PC-9 (cell line): ENCODE results near the gene ALK. TPM values are rescaled to one million over a fixed set of nuclear protein-coding genes. Genes with fewer than 3 reads are reported as not detected.

Source experiments
- BruUV-seq: library from RNA; stranded (reverse); fragments of 400-500 nt; replicated peaks from 2 replicates; lab custom pipeline; 2021; lab: Mats Ljungman, UMichigan
- CTCF ChIA-PET: fragments of 300-600 bp; sonication (Branson Sonifier 250); formaldehyde crosslinking; loops from one replicate; lab custom pipeline; 2022; ENCODE audit warnings: antibody characterized with exemption; lab: Charles Lee
- POLR2A ChIA-PET: fragments of 300-600 bp; sonication (Branson Sonifier 250); formaldehyde crosslinking; loops from one replicate; lab custom pipeline; 2022; ENCODE audit warnings: antibody characterized with exemption; ENCODE audit not compliant: unreplicated experiment; lab: Charles Lee
- DNase-seq, 2 experiments: peaks; one replicate each; pipeline versions ENCODE4 v3.0.0 to v3.0.0-alpha.2; 2015 to 2022; ENCODE audit warnings: mixed read lengths in 1 of 2
- H2AFZ ChIP-seq: fragments of 200-600 bp; sonication (generic); 2 replicates; pipeline ENCODE4 v1.8.1; 2017; ENCODE audit warnings: antibody characterized with exemption
- H3F3A ChIP-seq: fragments of 200-600 bp; sonication (generic); 2 replicates; pipeline ENCODE4 v1.8.1; 2017; ENCODE audit warnings: antibody characterized with exemption, mild to moderate bottlenecking, low read depth; ENCODE audit not compliant: insufficient read depth
- H3K27ac ChIP-seq: fragments of 200-600 bp; sonication (generic); 2 replicates; pipeline ENCODE4 v1.6.1; 2016; ENCODE audit warnings: mixed run types
- H3K27me3 ChIP-seq: fragments of 200-600 bp; sonication (generic); 2 replicates; pipeline ENCODE4 v1.6.1; 2016; ENCODE audit warnings: low read depth, mixed run types; ENCODE audit not compliant: insufficient read depth
- H3K36me3 ChIP-seq: fragments of 200-600 bp; sonication (generic); 2 replicates; pipeline ENCODE4 v1.6.1; 2016; ENCODE audit warnings: low read depth, mixed run types
- H3K4me1 ChIP-seq: fragments of 200-600 bp; sonication (generic); replicated peaks from 2 replicates; pipeline ENCODE4 v1.6.1; 2016; ENCODE audit warnings: mixed run types; ENCODE audit not compliant: insufficient read depth
- H3K4me2 ChIP-seq: fragments of 200-600 bp; sonication (generic); 2 replicates; pipeline ENCODE4 v1.6.1; 2017; ENCODE audit warnings: mixed run types
- H3K4me3 ChIP-seq: fragments of 200-600 bp; sonication (generic); 2 replicates; pipeline ENCODE4 v1.6.1; 2016; ENCODE audit warnings: mixed run types
- H3K79me2 ChIP-seq: fragments of 200-600 bp; sonication (generic); 2 replicates; pipeline ENCODE4 v1.6.1; 2017; ENCODE audit warnings: low read depth, mixed run types
- H3K9me2 ChIP-seq: fragments of 200-600 bp; sonication (generic); 2 replicates; pipeline ENCODE4 v1.8.1; 2017; ENCODE audit warnings: mild to moderate bottlenecking; ENCODE audit not compliant: insufficient read depth
- H3K9me3 ChIP-seq: fragments of 200-600 bp; sonication (generic); 2 replicates; pipeline ENCODE4 v1.8.1; 2016; ENCODE audit warnings: low read depth; ENCODE audit not compliant: insufficient read depth
- H4K20me1 ChIP-seq: fragments of 200-600 bp; sonication (generic); 2 replicates; pipeline ENCODE4 v1.8.1; 2017; ENCODE audit not compliant: insufficient read depth
- EZH2 ChIP-seq: fragments of 200-600 bp; sonication (generic); IDR thresholded peaks from 2 replicates; pipeline ENCODE4 v1.8.0; 2017; ENCODE audit warnings: antibody characterized with exemption, low read depth
- intact Hi-C: fragments of 100-400 bp; cut with micrococcal nuclease; formaldehyde crosslinking; loops from one replicate; pipeline ENCODE4 v1.10.0; 2022; ENCODE audit not compliant: unreplicated experiment
- total RNA-seq: library from RNA; stranded (reverse); gene quantifications from 2 replicates; pipeline ENCODE4 v1.2.3, GENCODE V29; 2021
- TF ChIP-seq, protein P1 (sequence below): fragments of 200-600 bp; sonication (generic); conservative IDR thresholded peaks from 2 replicates; pipeline ENCODE4 v1.6.1; 2017; ENCODE audit warnings: mixed run types, antibody characterized with exemption, mild to moderate bottlenecking, moderate library complexity

ALK gene
- total RNA-seq, 1 experiment from 2014 or later, result not detected

DNA sequence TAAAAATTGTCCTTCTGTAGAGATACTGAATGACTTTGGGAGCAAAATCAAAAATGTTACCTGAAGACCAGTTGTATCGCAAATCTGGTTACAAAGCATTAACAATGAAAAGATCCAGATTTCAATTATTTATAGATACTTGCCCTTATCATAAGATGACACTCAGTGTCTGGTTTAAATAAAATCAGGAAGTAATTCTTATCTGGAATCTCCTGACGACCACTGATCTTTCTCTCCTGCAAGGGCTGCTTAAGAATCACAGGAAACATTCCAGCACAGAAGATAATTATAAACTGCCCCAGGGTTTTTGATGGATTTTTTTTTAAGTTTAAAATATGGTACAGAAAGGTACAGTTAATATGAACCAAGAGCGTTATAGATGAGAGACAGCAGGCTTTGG lies 205.7 kb downstream of the ALK start:
- Histone ChIP-seq H3K9me2 (no peaks in the 10 kb centered on the region), H3K36me3 (no peaks in the 10 kb centered on the region), H3K4me2 (no peak overlapping the region), H3K79me2 (no peaks in the 10 kb centered on the region), H3F3A (no peaks in the 10 kb centered on the region), H3K9me3 (no peaks in the 10 kb centered on the region), H4K20me1 (no peaks in the 10 kb centered on the region), H3K27me3 (peaks cover 31% of the 10 kb centered on the region; the same call in 1 of the 2 replicates), H2AFZ (no peak overlapping the region), H3K4me1 (no peaks in the 10 kb centered on the region), H3K27ac (no peak overlapping the region), H3K4me3 (no peak overlapping the region)
- no TSS peak for BruUV-seq
- CTCF ChIA-PET, result no interaction called here
- no peak for DNase-seq
- POLR2A ChIA-PET, result no interaction called here
- TF ChIP-seq EZH2, result no peak
- TF ChIP-seq, protein P1, sequence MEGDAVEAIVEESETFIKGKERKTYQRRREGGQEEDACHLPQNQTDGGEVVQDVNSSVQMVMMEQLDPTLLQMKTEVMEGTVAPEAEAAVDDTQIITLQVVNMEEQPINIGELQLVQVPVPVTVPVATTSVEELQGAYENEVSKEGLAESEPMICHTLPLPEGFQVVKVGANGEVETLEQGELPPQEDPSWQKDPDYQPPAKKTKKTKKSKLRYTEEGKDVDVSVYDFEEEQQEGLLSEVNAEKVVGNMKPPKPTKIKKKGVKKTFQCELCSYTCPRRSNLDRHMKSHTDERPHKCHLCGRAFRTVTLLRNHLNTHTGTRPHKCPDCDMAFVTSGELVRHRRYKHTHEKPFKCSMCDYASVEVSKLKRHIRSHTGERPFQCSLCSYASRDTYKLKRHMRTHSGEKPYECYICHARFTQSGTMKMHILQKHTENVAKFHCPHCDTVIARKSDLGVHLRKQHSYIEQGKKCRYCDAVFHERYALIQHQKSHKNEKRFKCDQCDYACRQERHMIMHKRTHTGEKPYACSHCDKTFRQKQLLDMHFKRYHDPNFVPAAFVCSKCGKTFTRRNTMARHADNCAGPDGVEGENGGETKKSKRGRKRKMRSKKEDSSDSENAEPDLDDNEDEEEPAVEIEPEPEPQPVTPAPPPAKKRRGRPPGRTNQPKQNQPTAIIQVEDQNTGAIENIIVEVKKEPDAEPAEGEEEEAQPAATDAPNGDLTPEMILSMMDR, result no peak
- intact Hi-C loops, result no loop called here

DNA sequence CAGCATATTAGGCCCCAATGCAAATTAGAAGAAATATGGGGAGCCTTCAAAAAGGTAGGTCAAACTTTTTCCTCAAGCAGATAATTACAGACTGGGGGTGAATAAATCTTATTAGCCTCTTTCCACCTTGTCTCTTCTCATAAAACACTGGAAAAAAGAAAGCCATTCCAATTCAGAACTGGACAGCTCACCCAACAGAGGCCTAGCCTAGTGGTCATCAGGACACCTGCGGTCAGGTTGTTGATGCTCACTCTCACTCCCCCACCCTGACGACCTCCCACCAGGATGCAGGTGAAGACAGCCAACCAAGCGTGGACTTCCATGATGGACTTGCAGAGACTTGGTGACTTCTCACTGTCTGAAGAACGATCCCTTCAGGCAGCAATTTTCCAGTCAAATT lies 207.1 kb downstream of the ALK start:
- no peaks in the 10 kb centered on the region for H3F3A ChIP-seq
- no peaks in the 10 kb centered on the region for H4K20me1 ChIP-seq
- H3K4me3 ChIP-seq, result no peak overlapping the region
- no peaks in the 10 kb centered on the region for H3K36me3 ChIP-seq
- no TSS peak for BruUV-seq
- H3K79me2 ChIP-seq, result no peaks in the 10 kb centered on the region
- H3K4me1 ChIP-seq, result no peaks in the 10 kb centered on the region
- peaks cover 21% of the 10 kb centered on the region; the same call in 1 of the 2 replicates for H3K27me3 ChIP-seq
- no peak overlapping the region for H3K4me2 ChIP-seq
- intact Hi-C loops, result no loop called here
- DNase-seq, result no peak
- H3K9me3 ChIP-seq, result no peaks in the 10 kb centered on the region
- POLR2A ChIA-PET, result no interaction called here
- H3K27ac ChIP-seq, result no peak overlapping the region
- H3K9me2 ChIP-seq, result no peaks in the 10 kb centered on the region
- CTCF ChIA-PET, result no interaction called here
- H2AFZ ChIP-seq, result no peak overlapping the region
- no peak for TF ChIP-seq EZH2
- TF ChIP-seq, protein P1, result no peak

DNA sequence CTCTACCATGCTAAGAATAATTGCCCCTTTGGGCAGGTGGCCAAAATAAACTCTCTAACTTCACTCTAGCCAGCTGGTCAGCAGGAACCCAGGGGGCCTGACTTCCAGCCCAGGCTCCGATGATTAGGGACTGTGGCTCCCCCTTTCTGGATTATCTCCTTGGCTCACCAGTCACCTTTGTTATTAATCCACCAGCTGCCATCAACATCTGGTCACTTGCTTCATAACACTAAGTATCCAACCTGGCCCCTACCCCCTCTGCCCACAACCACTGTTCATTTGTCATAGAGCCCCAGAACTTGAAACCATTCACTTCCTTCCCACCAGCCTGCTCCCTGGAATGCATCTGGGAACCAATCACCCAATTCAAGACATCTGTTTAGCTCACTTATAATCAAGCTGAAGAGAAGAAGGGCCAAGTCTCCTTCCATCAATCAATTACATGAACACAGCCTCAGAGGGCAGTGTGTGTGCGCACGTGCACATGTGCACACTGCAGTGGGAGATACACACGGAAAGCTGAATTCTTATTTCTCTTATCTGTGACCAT lies 215.1 kb downstream of the ALK start:
- H3K4me2 ChIP-seq, result no peak overlapping the region
- ChIA-PET POLR2A (no interaction called here), CTCF (no interaction called here)
- H3K9me3 ChIP-seq, result no peaks in the 10 kb centered on the region
- H3K4me1 ChIP-seq, result no peaks in the 10 kb centered on the region
- no peaks in the 10 kb centered on the region for H4K20me1 ChIP-seq
- no peaks in the 10 kb centered on the region for H3F3A ChIP-seq
- H3K79me2 ChIP-seq, result no peaks in the 10 kb centered on the region
- no peak overlapping the region for H2AFZ ChIP-seq
- TF ChIP-seq, protein P1, result no peak
- no peak for TF ChIP-seq EZH2
- BruUV-seq, result no TSS peak
- H3K9me2 ChIP-seq, result no peaks in the 10 kb centered on the region
- no peak overlapping the region for H3K4me3 ChIP-seq
- H3K27ac ChIP-seq, result no peak overlapping the region
- DNase-seq, result no peak
- H3K27me3 ChIP-seq, result no peaks in the 10 kb centered on the region
- no peaks in the 10 kb centered on the region for H3K36me3 ChIP-seq
- intact Hi-C loops, result no loop called here
